ENCODE results near the gene GATA6. TPM values are rescaled to one million over a fixed set of nuclear protein-coding genes. Genes with fewer than 3 reads are reported as not detected.

GATA6 gene
- total and polyA plus RNA-seq, 2 of the 8 experiments (the other 6 are each of a cell fraction or from before 2014, with no cell fraction given): 0.09 TPM; not detected in 1

GRCh38 chr18:22171258-22172119 lies 2.1 kb downstream of the GATA6 start (continued):
- TF ChIP-seq CTCF (IDR thresholded peaks at IDR 0.05; ENCODE audit: control extremely low read depth in 1 of 3, insufficient read depth in 1 of 3, low read depth in 1 of 3, low read length in 3 of 3): no peak
- TF ChIP-seq TCF12 (IDR thresholded peaks at IDR 0.05; ENCODE audit: low read depth, low read length): no peak
- TF ChIP-seq CHD7 (IDR thresholded peaks at IDR 0.05; ENCODE audit: insufficient replicate concordance, low read length): no peak
- TF ChIP-seq SP2 (IDR thresholded peaks at IDR 0.05; ENCODE audit: low read length): no peak
- no peak for TF ChIP-seq JUN (IDR thresholded peaks at IDR 0.05; ENCODE audit: low read depth, low read length)
- TF ChIP-seq ASH2L (IDR thresholded peaks at IDR 0.05; ENCODE audit: low read length): no peak
- TF ChIP-seq CEBPB (IDR thresholded peaks at IDR 0.05; ENCODE audit: low read depth, low read length): no peak
- TF ChIP-seq RXRA (IDR thresholded peaks at IDR 0.05; ENCODE audit: insufficient read depth, low read depth, low read length): no peak
